Smooth muscle cell (in vitro differentiated cells): ENCODE results near the gene TSPAN4. TPM values are rescaled to one million over a fixed set of nuclear protein-coding genes. Genes with fewer than 3 reads are reported as not detected.

Experiments used
- DNase-seq: peaks from one replicate; lab custom pipeline; 2025; ENCODE audit not compliant: unreplicated experiment; lab: John Stamatoyannopoulos, UW
- H2AFZ ChIP-seq: fragments of 200-600 bp; sonication (generic); 2 replicates; pipeline ENCODE4 v1.6.0; 2016; ENCODE audit warnings: antibody characterized with exemption, low read depth, mild to moderate bottlenecking
- H3F3A ChIP-seq: fragments of 200-600 bp; sonication (generic); 2 replicates; pipeline ENCODE4 v1.6.0; 2017; ENCODE audit warnings: antibody characterized with exemption, low read depth
- H3K27ac ChIP-seq: fragments of 200-600 bp; sonication (generic); 2 replicates; pipeline ENCODE4 v1.5.1; 2016; ENCODE audit warnings: low read depth, mild to moderate bottlenecking
- H3K27me3 ChIP-seq: fragments of 200-600 bp; sonication (generic); 2 replicates; pipeline ENCODE4 v1.6.1; 2016; ENCODE audit warnings: low read depth, mild to moderate bottlenecking
- H3K36me3 ChIP-seq: fragments of 200-600 bp; sonication (generic); 2 replicates; pipeline ENCODE4 v1.5.1; 2016; ENCODE audit warnings: low read depth
- H3K4me1 ChIP-seq: fragments of 200-600 bp; sonication (generic); 2 replicates; pipeline ENCODE4 v1.5.1; 2016; ENCODE audit warnings: low read depth
- H3K4me2 ChIP-seq: fragments of 200-600 bp; sonication (generic); 2 replicates; pipeline ENCODE4 v1.6.0; 2016; ENCODE audit warnings: mild to moderate bottlenecking
- H3K4me3 ChIP-seq: fragments of 200-600 bp; sonication (generic); 2 replicates; pipeline ENCODE4 v1.5.1; 2016; ENCODE audit warnings: mild to moderate bottlenecking
- H3K79me2 ChIP-seq: fragments of 200-600 bp; sonication (generic); 2 replicates; pipeline ENCODE4 v1.6.0; 2016; ENCODE audit warnings: low read depth, mild to moderate bottlenecking
- H3K9ac ChIP-seq: fragments of 200-600 bp; sonication (generic); 2 replicates; pipeline ENCODE4 v1.6.0; 2016; ENCODE audit warnings: low read depth
- H3K9me3 ChIP-seq: fragments of 200-600 bp; sonication (generic); replicated peaks from 2 replicates; pipeline ENCODE4 v1.5.1; 2016; ENCODE audit warnings: low read depth
- H4K20me1 ChIP-seq: fragments of 200-600 bp; sonication (generic); 2 replicates; pipeline ENCODE4 v1.6.0; 2016; ENCODE audit warnings: low read depth
- WGBS: methylation state at CpG from one replicate; pipeline ENCODE4 v1.1.7; 2016; ENCODE audit warnings: low lambda C conversion rate; 5-methylcytosine and 5-hydroxymethylcytosine counted together
- polyA plus RNA-seq: library from polyadenylated mRNA; unstranded; fragments of >200 nt; fragmentation: Nextera tagmentation; extraction: Ambion mirVana; gene quantifications from 2 replicates; pipeline ENCODE4 v1.2.1, GENCODE V29; 2016
- total RNA-seq: library from RNA; depleted of rRNA; stranded (reverse); fragments of >200 nt; gene quantifications from 2 replicates; pipeline ENCODE4 v1.2.3, GENCODE V29; 2014
- TF ChIP-seq, protein P1 (sequence below): fragments of 200-600 bp; sonication (generic); IDR thresholded peaks from 2 replicates; pipeline ENCODE4 v1.5.1; 2017; ENCODE audit warnings: borderline replicate concordance, mild to moderate bottlenecking, antibody characterized with exemption; ENCODE audit not compliant: insufficient read depth, poor library complexity, severe bottlenecking

Gene TSPAN4
- total and polyA plus RNA-seq, 2 experiments from 2014 or later = 68.2 to 179 TPM

DNA sequence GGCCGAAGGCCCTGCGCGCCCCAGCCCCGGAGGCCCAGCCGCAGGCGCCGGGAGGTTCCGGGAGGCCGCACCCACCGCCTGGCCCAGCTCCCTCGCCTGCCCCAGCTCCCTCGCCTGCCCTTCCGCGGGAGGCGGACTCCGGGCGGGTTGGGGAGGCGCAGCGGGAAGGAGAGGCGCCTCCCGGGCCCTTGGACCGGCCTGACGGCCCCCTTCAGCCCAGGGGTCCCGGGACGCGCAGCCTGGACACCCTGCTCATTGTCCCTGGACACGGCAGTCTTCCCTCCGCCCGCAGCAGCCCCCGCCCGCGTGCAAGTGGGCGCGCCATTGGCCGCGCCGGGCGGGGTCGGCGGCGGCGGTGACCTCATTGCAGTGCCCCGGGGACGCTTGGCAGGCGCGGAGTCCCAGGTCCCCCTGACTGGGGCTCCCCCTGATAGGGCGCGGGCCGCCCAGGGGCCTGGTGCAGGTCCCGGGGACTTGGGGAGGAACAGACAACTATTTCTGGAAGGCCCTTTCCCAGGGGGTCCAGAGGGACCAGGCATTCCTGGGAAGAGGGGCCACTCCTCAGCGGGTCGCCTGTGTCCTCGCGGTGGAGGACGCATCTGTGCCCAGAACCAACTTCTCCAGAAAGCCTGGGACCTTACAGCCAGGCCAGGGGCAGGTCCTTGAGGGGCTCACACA, 9.4 kb upstream of the TSPAN4 start:
- peaks cover 28% of the 10 kb centered on the region for H3K79me2 ChIP-seq
- peak overlapping the region; percentile 73 for H3K4me3 ChIP-seq
- TF ChIP-seq, protein P1, sequence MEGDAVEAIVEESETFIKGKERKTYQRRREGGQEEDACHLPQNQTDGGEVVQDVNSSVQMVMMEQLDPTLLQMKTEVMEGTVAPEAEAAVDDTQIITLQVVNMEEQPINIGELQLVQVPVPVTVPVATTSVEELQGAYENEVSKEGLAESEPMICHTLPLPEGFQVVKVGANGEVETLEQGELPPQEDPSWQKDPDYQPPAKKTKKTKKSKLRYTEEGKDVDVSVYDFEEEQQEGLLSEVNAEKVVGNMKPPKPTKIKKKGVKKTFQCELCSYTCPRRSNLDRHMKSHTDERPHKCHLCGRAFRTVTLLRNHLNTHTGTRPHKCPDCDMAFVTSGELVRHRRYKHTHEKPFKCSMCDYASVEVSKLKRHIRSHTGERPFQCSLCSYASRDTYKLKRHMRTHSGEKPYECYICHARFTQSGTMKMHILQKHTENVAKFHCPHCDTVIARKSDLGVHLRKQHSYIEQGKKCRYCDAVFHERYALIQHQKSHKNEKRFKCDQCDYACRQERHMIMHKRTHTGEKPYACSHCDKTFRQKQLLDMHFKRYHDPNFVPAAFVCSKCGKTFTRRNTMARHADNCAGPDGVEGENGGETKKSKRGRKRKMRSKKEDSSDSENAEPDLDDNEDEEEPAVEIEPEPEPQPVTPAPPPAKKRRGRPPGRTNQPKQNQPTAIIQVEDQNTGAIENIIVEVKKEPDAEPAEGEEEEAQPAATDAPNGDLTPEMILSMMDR = no peak
- peaks cover 31% of the 10 kb centered on the region for H3K27me3 ChIP-seq
- H3K27ac ChIP-seq = peak overlapping the region; percentile 90
- H3F3A ChIP-seq = peaks cover 18% of the 10 kb centered on the region
- no peaks in the 10 kb centered on the region for H3K36me3 ChIP-seq
- under 1% methylated on average over 33 of the region's 55 CpGs for WGBS
- peaks cover 74% of the 10 kb centered on the region for H4K20me1 ChIP-seq
- no peak overlapping the region for H2AFZ ChIP-seq
- no peaks in the 10 kb centered on the region for H3K9me3 ChIP-seq
- DNase-seq = peak; percentile 71
- H3K4me1 ChIP-seq = peaks cover 38% of the 10 kb centered on the region
- peak overlapping the region; percentile 92 for H3K9ac ChIP-seq
- H3K4me2 ChIP-seq = peak overlapping the region; percentile 97

DNA sequence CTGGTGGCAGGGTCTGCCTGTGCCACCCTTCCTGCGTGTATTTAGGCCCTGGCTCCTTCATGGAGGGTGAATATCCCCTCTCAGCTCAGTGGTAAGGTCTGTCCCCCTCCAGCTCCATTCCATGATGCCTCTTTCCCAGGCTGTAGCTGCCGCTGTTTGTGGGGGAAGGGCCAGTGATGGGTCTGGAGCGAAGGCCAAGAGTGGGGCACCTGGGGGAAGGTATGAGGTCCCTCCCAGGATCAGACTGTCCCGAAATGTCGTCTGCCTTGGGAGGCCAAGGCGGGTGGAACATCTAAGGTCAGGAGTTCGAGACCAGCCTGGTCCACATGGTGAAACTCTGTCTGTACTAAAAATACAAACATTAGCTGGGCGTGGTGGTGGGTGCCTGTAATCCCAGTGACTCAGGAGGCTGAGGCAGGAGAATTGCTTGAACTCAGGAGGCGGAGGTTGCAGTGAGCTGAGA, 8.8 kb upstream of the TSPAN4 start:
- no peaks in the 10 kb centered on the region for H3K9me3 ChIP-seq
- peaks cover 35% of the 10 kb centered on the region for H3K4me1 ChIP-seq
- H3K36me3 ChIP-seq = no peaks in the 10 kb centered on the region
- peaks cover 28% of the 10 kb centered on the region for H3K79me2 ChIP-seq
- peak overlapping the region; percentile 90 for H3K27ac ChIP-seq
- TF ChIP-seq, protein P1 = no peak
- H2AFZ ChIP-seq = no peak overlapping the region
- peak overlapping the region; percentile 97 for H3K4me2 ChIP-seq
- peak overlapping the region; percentile 92 for H3K9ac ChIP-seq
- WGBS = 36% methylated on average over 9 of the region's 9 CpGs
- peak overlapping the region; percentile 73 for H3K4me3 ChIP-seq
- DNase-seq = no peak
- peaks cover 25% of the 10 kb centered on the region for H3K27me3 ChIP-seq
- H4K20me1 ChIP-seq = peaks cover 74% of the 10 kb centered on the region
- H3F3A ChIP-seq = peaks cover 18% of the 10 kb centered on the region

DNA sequence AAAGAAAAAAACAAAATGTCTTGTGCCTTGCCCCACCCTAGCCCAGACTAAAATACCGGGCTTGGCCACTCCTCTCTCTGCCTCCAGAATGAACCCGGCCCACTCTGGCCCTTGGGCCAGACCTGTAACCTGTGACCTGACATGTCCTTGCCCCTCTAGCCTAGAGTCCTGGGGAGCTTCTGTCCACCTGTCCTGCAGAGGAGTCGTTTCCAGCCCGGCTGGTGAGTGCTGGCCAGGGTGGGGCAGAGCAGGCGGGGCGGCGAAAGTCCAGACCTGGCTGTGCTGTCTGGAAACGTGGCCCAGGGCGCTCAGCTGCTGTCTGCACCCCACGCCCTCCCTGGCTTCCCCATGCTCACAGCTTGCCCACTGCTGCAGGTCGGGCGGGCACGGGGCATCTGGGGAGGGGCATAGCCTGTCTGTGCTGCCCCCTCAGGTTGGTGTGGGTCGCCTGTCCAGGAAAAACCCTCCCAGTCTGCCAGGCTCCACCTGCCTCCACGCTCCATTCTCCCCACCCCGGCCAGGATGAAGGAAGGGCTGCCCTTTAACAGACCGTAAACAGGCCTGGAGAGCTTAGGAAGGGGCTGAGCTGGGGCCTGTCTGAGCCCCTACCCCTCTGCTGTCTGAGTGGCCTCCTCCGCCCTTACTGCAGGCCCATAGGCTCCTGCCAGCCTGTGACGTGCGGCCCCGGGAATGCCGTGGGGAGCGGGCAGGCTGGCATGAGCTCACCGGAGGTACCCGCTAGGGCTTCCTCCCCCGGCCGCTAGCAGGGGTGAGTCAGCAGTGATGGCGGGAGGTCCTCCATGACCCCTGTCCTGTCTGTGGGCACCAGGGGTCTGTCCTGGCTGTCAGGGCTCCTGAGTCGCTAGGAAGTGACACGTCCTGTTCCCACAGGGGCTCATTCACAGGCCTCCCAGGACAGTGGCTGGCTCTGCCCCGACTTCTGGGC, 8.0 kb upstream of the TSPAN4 start:
- Histone ChIP-seq H4K20me1 (peaks cover 74% of the 10 kb centered on the region), H3K4me3 (peak overlapping the region; percentile 73), H3K79me2 (peaks cover 28% of the 10 kb centered on the region), H2AFZ (no peak overlapping the region), H3K27ac (peak overlapping the region; percentile 90), H3K9me3 (no peaks in the 10 kb centered on the region), H3K27me3 (peaks cover 17% of the 10 kb centered on the region), H3K9ac (peak overlapping the region; percentile 65), H3F3A (peaks cover 15% of the 10 kb centered on the region), H3K36me3 (no peaks in the 10 kb centered on the region), H3K4me1 (peaks cover 28% of the 10 kb centered on the region), H3K4me2 (peak overlapping the region; percentile 97)
- TF ChIP-seq, protein P1 = no peak
- 63% methylated on average over 30 of the region's 31 CpGs for WGBS
- no peak for DNase-seq
